DOHH2 (cell line): ENCODE results near the gene OR2A1.
"Not testable (repeated sequence)": the region's sequence is repeated elsewhere in the genome, so short reads cannot be mapped to it uniquely, and the experiment has no call there.

Experiments used
- H3F3A ChIP-seq: fragments of 200-600 bp; sonication (generic), shearing (Covaris generic); 2 replicates; pipeline ENCODE4 v1.6.0; 2016; ENCODE audit warnings: antibody characterized with exemption, mild to moderate bottlenecking; ENCODE audit not compliant: control insufficient read depth, insufficient read depth
- H3K27ac ChIP-seq: fragments of 200-600 bp; sonication (generic); 2 replicates; pipeline ENCODE4 v1.5.1; 2014; ENCODE audit warnings: low read depth, mild to moderate bottlenecking, low read length, moderate library complexity
- H3K27me3 ChIP-seq: fragments of 200-600 bp; sonication (generic); 2 replicates; pipeline ENCODE4 v1.6.1; 2014; ENCODE audit warnings: mild to moderate bottlenecking, low read length, mixed read lengths; ENCODE audit not compliant: control insufficient read depth
- H3K36me3 ChIP-seq: fragments of 200-600 bp; sonication (generic); 2 replicates; pipeline ENCODE4 v1.6.1; 2014; ENCODE audit warnings: mild to moderate bottlenecking, low read length, moderate library complexity, mixed read lengths; ENCODE audit not compliant: control insufficient read depth
- H3K4me1 ChIP-seq: fragments of 200-600 bp; sonication (generic); 2 replicates; pipeline ENCODE4 v1.6.1; 2014; ENCODE audit warnings: mild to moderate bottlenecking, low read length, mixed read lengths; ENCODE audit not compliant: control insufficient read depth
- H3K4me2 ChIP-seq: fragments of 200-600 bp; sonication (generic); 2 replicates; pipeline ENCODE4 v1.6.0; 2014; ENCODE audit warnings: mild to moderate bottlenecking, low read length, moderate library complexity
- H3K4me3 ChIP-seq: fragments of 200-600 bp; sonication (generic); 2 replicates; pipeline ENCODE4 v1.5.1; 2014; ENCODE audit warnings: mild to moderate bottlenecking, low read length, mixed read lengths
- H3K79me2 ChIP-seq: fragments of 200-600 bp; sonication (generic); 2 replicates; pipeline ENCODE4 v1.6.1; 2014; ENCODE audit warnings: mild to moderate bottlenecking, low read length, mixed read lengths; ENCODE audit not compliant: control insufficient read depth
- H3K9me2 ChIP-seq: fragments of 200-600 bp; sonication (generic); replicated peaks from 2 replicates; pipeline ENCODE4 v1.6.1; 2014; ENCODE audit warnings: mild to moderate bottlenecking, low read length, mixed read lengths; ENCODE audit not compliant: control insufficient read depth
- H3K9me3 ChIP-seq: fragments of 200-600 bp; sonication (generic); 2 replicates; pipeline ENCODE4 v1.6.1; 2014; ENCODE audit warnings: antibody characterized with exemption, low read length, mixed read lengths; ENCODE audit not compliant: control insufficient read depth, insufficient read depth
- H4K20me1 ChIP-seq: fragments of 200-600 bp; sonication (generic); 2 replicates; pipeline ENCODE4 v1.6.0; 2014; ENCODE audit warnings: low read depth, mild to moderate bottlenecking, antibody characterized with exemption, low read length, moderate library complexity; ENCODE audit not compliant: control insufficient read depth, insufficient read depth

OR2A1 gene

DNA sequence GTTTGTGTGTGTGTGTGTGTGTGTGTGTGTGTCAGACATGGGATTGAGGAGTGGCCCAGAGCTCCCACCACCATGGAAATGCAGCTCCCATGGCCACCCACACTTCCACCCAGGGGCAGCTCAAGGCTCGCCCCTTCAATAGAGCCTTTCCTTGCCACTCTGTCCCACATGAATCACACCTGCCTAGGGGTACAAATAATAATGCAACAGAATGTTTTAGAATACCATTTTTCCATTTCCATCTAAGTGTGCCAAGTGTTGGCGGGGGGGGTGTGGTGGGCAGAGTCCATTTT is 19.7 kb downstream of the OR2A1 start:
- not testable (repeated sequence) for H3K36me3 ChIP-seq

GRCh38 chr7:144348625-144349024 is 36.4 kb downstream of the OR2A1 start:
- H3K4me1 ChIP-seq, H3K9me3 ChIP-seq, H4K20me1 ChIP-seq, H3K27me3 ChIP-seq, H3K36me3 ChIP-seq, H3F3A ChIP-seq, H3K4me2 ChIP-seq, H3K79me2 ChIP-seq, H3K4me3 ChIP-seq, H3K9me2 ChIP-seq, H3K27ac ChIP-seq: not testable (repeated sequence)

More for the DNA sequence above, 19.7 kb downstream of the OR2A1 start:
- not testable (repeated sequence) for H3F3A ChIP-seq, H3K4me2 ChIP-seq, H3K27ac ChIP-seq, H3K4me3 ChIP-seq, H3K79me2 ChIP-seq, H3K4me1 ChIP-seq, H3K9me3 ChIP-seq, H3K27me3 ChIP-seq, H3K9me2 ChIP-seq, H4K20me1 ChIP-seq

DNA sequence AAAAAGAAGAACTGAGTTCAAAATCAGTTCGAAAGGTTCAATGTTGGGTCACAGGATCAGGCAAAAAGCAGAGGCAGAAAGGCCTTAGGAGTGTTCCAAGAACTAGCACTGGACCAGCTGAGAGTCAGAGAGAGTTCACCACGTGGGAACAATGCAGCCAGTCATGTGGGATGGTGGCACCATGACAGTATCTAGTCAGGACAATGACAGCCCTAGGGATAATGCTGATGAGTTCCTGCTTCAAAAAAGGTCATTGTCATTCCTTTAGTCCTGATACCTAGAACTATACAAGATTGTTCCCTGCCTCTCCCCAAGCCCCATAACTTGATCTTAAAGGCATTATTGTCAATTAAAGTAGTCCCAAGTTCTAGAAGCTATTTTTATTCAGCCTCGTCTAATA is 39.4 kb downstream of the OR2A1 start:
- H3F3A ChIP-seq, H3K4me3 ChIP-seq, H3K9me2 ChIP-seq, H4K20me1 ChIP-seq, H3K4me2 ChIP-seq, H3K9me3 ChIP-seq, H3K4me1 ChIP-seq, H3K27me3 ChIP-seq, H3K79me2 ChIP-seq, H3K36me3 ChIP-seq, H3K27ac ChIP-seq: not testable (repeated sequence)

GRCh38 chr7:144355176-144355822 is 43.1 kb downstream of the OR2A1 start, which contains the start of gene ARHGEF5:
ARHGEF5 (plus strand) TSS chr7:144355402; CDS start chr7:144362670, 7,268 bp downstream.
- not testable (repeated sequence) for H3K79me2 ChIP-seq, H3K4me1 ChIP-seq, H3K4me2 ChIP-seq, H3K9me3 ChIP-seq, H3K27me3 ChIP-seq, H3F3A ChIP-seq, H3K27ac ChIP-seq, H3K9me2 ChIP-seq, H4K20me1 ChIP-seq, H3K4me3 ChIP-seq, H3K36me3 ChIP-seq

GRCh38 chr7:144356185-144356584 is 44.0 kb downstream of the OR2A1 start:
- not testable (repeated sequence) for H3K9me2 ChIP-seq, H3K36me3 ChIP-seq, H3K4me3 ChIP-seq, H3K9me3 ChIP-seq, H3F3A ChIP-seq, H3K27me3 ChIP-seq, H4K20me1 ChIP-seq, H3K4me2 ChIP-seq, H3K79me2 ChIP-seq, H3K27ac ChIP-seq, H3K4me1 ChIP-seq

- not testable (repeated sequence) for H3K9me3 ChIP-seq, H3K4me3 ChIP-seq, H3K4me1 ChIP-seq, H3F3A ChIP-seq, H3K4me2 ChIP-seq, H3K79me2 ChIP-seq, H3K27ac ChIP-seq, H4K20me1 ChIP-seq, H3K27me3 ChIP-seq, H3K36me3 ChIP-seq, H3K9me2 ChIP-seq
Measured at GRCh38 chr7:144356860-144357259, 44.6 kb downstream of the OR2A1 start.

- not testable (repeated sequence) for H3K79me2 ChIP-seq, H3K4me1 ChIP-seq, H3F3A ChIP-seq, H3K9me2 ChIP-seq, H3K27ac ChIP-seq, H3K36me3 ChIP-seq, H3K4me3 ChIP-seq, H3K27me3 ChIP-seq, H3K9me3 ChIP-seq, H4K20me1 ChIP-seq, H3K4me2 ChIP-seq
Measured at GRCh38 chr7:144362061-144362460, 49.8 kb downstream of the OR2A1 start.

GRCh38 chr7:144365523-144365922 is 53.3 kb downstream of the OR2A1 start:
- not testable (repeated sequence) for H3K4me1 ChIP-seq, H3K79me2 ChIP-seq, H3K36me3 ChIP-seq, H3K9me3 ChIP-seq, H3K4me2 ChIP-seq, H3F3A ChIP-seq, H3K4me3 ChIP-seq, H3K9me2 ChIP-seq, H3K27me3 ChIP-seq, H3K27ac ChIP-seq, H4K20me1 ChIP-seq
